HCT116 (cell line): ENCODE data around the gene CD9. TPM values are rescaled to one million over a fixed set of nuclear protein-coding genes. Genes with fewer than 3 reads are reported as not detected.
A peak's percentile ranks its signal among the peaks of the same experiment; 100 is the strongest.

Experiments used
- ATAC-seq: fragments of 200-7000 bp; cut with Tn5 transposase; 2 replicates; pipeline ENCODE4 v1.9.1; 2020; ENCODE audit warnings: mild to moderate bottlenecking, moderate library complexity
- BruUV-seq: library from RNA; stranded (reverse); fragments of 400-500 nt; replicated peaks from 2 replicates; lab custom pipeline; 2021; lab: Mats Ljungman, UMichigan
- CTCF ChIA-PET: fragments of 300-600 bp; sonication (Branson Sonifier 250); formaldehyde crosslinking; loops from one replicate; lab custom pipeline; 2021; ENCODE audit warnings: antibody characterized with exemption; lab: Charles Lee
- POLR2A ChIA-PET: fragments of 300-600, 350-600 bp; sonication (Branson Sonifier 250); formaldehyde crosslinking; loops from one replicate; lab custom pipeline; 2021; ENCODE audit warnings: antibody characterized with exemption; lab: Charles Lee
- RAD21 ChIA-PET, 2 experiments: fragments of 300-600 bp; sonication (Branson Sonifier 250); formaldehyde crosslinking; loops; one replicate each; lab custom pipeline; 2023; ENCODE audit warnings: low total read pairs in 2 of 2; ENCODE audit not compliant: uncharacterized antibody in 2 of 2, unreplicated experiment in 2 of 2, low non-redundant PET in 1 of 2; lab: Charles Lee
- DNase-seq: peaks from one replicate; pipeline ENCODE4 v3.0.0-alpha.2; 2010; ENCODE audit warnings: low read depth, low spot score
- H2AFZ ChIP-seq: fragments of 200-600 bp; shearing (Covaris generic), sonication (generic); 2 replicates; pipeline ENCODE4 v1.6.1; 2017; ENCODE audit warnings: low read depth, mixed run types, mixed read lengths, antibody characterized with exemption, low read length; ENCODE audit not compliant: poor library complexity, severe bottlenecking
- H3K27ac ChIP-seq: 2 replicates; pipeline ENCODE4 v1.5.1; 2012; ENCODE audit warnings: low read depth, low read length
- H3K27me3 ChIP-seq: fragments of 200-600 bp; sonication (generic); 2 replicates; pipeline ENCODE4 v1.6.1; 2016; ENCODE audit warnings: mixed run types, low read length, mixed read lengths; ENCODE audit not compliant: insufficient read depth
- H3K36me3 ChIP-seq, 2 experiments: fragments of 200-500 bp in 1 of 2; fragments of 200-600 bp in 1 of 2; sonication (Bioruptor generic) in 1 of 2; sonication (generic) in 1 of 2; 2 replicates each; pipeline versions ENCODE4 v1.5.1 to v1.6.1; 2014 to 2016; ENCODE audit warnings: low read length in 2 of 2, inconsistent platforms in 1 of 2, mixed read lengths in 1 of 2, mixed run types in 1 of 2; ENCODE audit not compliant: insufficient read depth in 2 of 2, control insufficient read depth in 1 of 2
- H3K4me1 ChIP-seq, 2 experiments: fragments of 200-600 bp in 1 of 2; sonication (generic) in 1 of 2; 2 replicates each; pipeline versions ENCODE4 v1.5.1 to v1.6.1; 2012 to 2017; ENCODE audit warnings: low read length in 2 of 2, inconsistent platforms in 1 of 2, mild to moderate bottlenecking in 1 of 2, mixed read lengths in 1 of 2, mixed run types in 1 of 2, moderate library complexity in 1 of 2; ENCODE audit not compliant: insufficient read depth in 2 of 2, control insufficient read depth in 1 of 2
- H3K4me2 ChIP-seq: fragments of 200-600 bp; sonication (generic); 2 replicates; pipeline ENCODE4 v1.6.1; 2017; ENCODE audit warnings: mixed run types, low read length, mixed read lengths
- H3K4me3 ChIP-seq, 2 experiments: fragments of 200-600 bp in 1 of 2; sonication (generic) in 1 of 2; replicated peaks in 1 of 2; 2 replicates each; pipeline ENCODE4 v1.5.1; 2011 to 2016; ENCODE audit warnings: low read length in 2 of 2, control low read depth in 1 of 2, low read depth in 1 of 2, mild to moderate bottlenecking in 1 of 2, mixed read lengths in 1 of 2, mixed run types in 1 of 2
- H3K79me2 ChIP-seq: fragments of 200-600 bp; sonication (generic); 2 replicates; pipeline ENCODE4 v1.6.1; 2017; ENCODE audit warnings: mild to moderate bottlenecking, mixed run types, low read length, moderate library complexity, mixed read lengths; ENCODE audit not compliant: insufficient read depth
- H3K9ac ChIP-seq: fragments of 200-600 bp; sonication (generic); 2 replicates; pipeline ENCODE4 v1.6.1; 2016; ENCODE audit warnings: low read length, mixed read lengths
- H3K9me2 ChIP-seq: fragments of 200-600 bp; sonication (generic), shearing (Covaris generic); 2 replicates; pipeline ENCODE4 v1.6.1; 2017; ENCODE audit warnings: mixed run types, mild to moderate bottlenecking, moderate library complexity; ENCODE audit not compliant: insufficient read depth
- H3K9me3 ChIP-seq, 2 experiments: fragments of 200-500 bp in 1 of 2; fragments of 200-600 bp in 1 of 2; sonication (Bioruptor generic) in 1 of 2; sonication (generic) in 1 of 2; 2 replicates each; pipeline ENCODE4 v1.6.1; 2014 to 2017; ENCODE audit warnings: low read length in 2 of 2, mixed read lengths in 2 of 2, inconsistent platforms in 1 of 2, low read depth in 1 of 2, mild to moderate bottlenecking in 1 of 2, mixed run types in 1 of 2, moderate library complexity in 1 of 2; ENCODE audit not compliant: control insufficient read depth in 1 of 2, insufficient read depth in 1 of 2
- H4K20me1 ChIP-seq: fragments of 200-600 bp; sonication (generic), shearing (Covaris generic); 2 replicates; pipeline ENCODE4 v1.6.1; 2017; ENCODE audit warnings: mixed run types, mild to moderate bottlenecking, moderate library complexity; ENCODE audit not compliant: insufficient read depth
- ATF3 ChIP-seq: IDR thresholded peaks from 2 replicates; pipeline ENCODE4 v1.6.1; 2012
- CBX3 ChIP-seq: IDR thresholded peaks from 2 replicates; pipeline ENCODE4 v1.6.1; 2012; ENCODE audit warnings: low read depth
- ELF1 ChIP-seq: IDR thresholded peaks from 2 replicates; pipeline ENCODE4 v1.6.1; 2012; ENCODE audit warnings: low read depth, borderline replicate concordance
- FOSL1 ChIP-seq: IDR thresholded peaks from 2 replicates; pipeline ENCODE4 v1.6.1; 2012; ENCODE audit warnings: low read depth
- JUND ChIP-seq: IDR thresholded peaks from 2 replicates; pipeline ENCODE4 v1.6.1; 2012
- POLR2AphosphoS5 ChIP-seq: IDR thresholded peaks from 2 replicates; pipeline ENCODE4 v1.6.1; 2011; ENCODE audit warnings: mild to moderate bottlenecking, low read depth, low read length, moderate library complexity
- TCF7L2 ChIP-seq: IDR thresholded peaks from 2 replicates; pipeline ENCODE4 v1.7.0; 2011; ENCODE audit warnings: borderline replicate concordance, inconsistent platforms; ENCODE audit not compliant: insufficient read depth, insufficient read length; ENCODE audit errors: extremely low read depth
- ZFX ChIP-seq: fragments of 450-650 bp; IDR thresholded peaks from 2 replicates; pipeline ENCODE4 v1.6.1; 2017
- ZNF274 ChIP-seq: fragments of 200-500 bp; sonication (Bioruptor generic); IDR thresholded peaks from 2 replicates; pipeline ENCODE4 v1.6.1; 2014; ENCODE audit warnings: mild to moderate bottlenecking, low read depth, low read length, inconsistent platforms
- intact Hi-C: fragments of 100-400 bp; cut with micrococcal nuclease; formaldehyde crosslinking; loops from 2 replicates; pipeline ENCODE4 v1.10.0; 2022
- total RNA-seq: library from RNA; stranded (reverse); gene quantifications from one replicate; pipeline ENCODE4 v1.2.1, GENCODE V29; 2021; ENCODE audit not compliant: unreplicated experiment
- TF ChIP-seq, protein P1 (sequence below): IDR thresholded peaks from 2 replicates; pipeline ENCODE4 v1.6.1; 2012
- TF ChIP-seq, protein P2 (sequence below): IDR thresholded peaks from 2 replicates; pipeline ENCODE4 v1.6.1; 2011; ENCODE audit warnings: mild to moderate bottlenecking, low read length, moderate library complexity; ENCODE audit not compliant: insufficient replicate concordance; ENCODE audit errors: extremely low read depth

The CD9 gene
- total RNA-seq, 1 experiment from 2014 or later = 182 TPM

- H4K20me1 ChIP-seq = no peaks in the 10 kb centered on the region
- no peaks in the 10 kb centered on the region for H3K9me3 ChIP-seq
- no peaks in the 10 kb centered on the region for H3K36me3 ChIP-seq
- H3K27me3 ChIP-seq = no peaks in the 10 kb centered on the region
- H3K9ac ChIP-seq = no peak overlapping the region
- H3K9me2 ChIP-seq = no peaks in the 10 kb centered on the region
- peaks cover 16 to 38% of the 10 kb centered on the region in 2 experiments for H3K4me1 ChIP-seq
- RAD21 ChIA-PET = no interaction called here
- POLR2A ChIA-PET = no interaction called here
- no peak overlapping the region for H3K4me3 ChIP-seq
- CTCF ChIA-PET = no interaction called here
- intact Hi-C loops = no loop called here
- H2AFZ ChIP-seq = no peak overlapping the region
- no peak overlapping the region for H3K27ac ChIP-seq
- no peaks in the 10 kb centered on the region for H3K79me2 ChIP-seq
- ATAC-seq (no peak), DNase-seq (no peak)
- H3K4me2 ChIP-seq = no peak overlapping the region
- no TSS peak for BruUV-seq
- no peak for TF ChIP-seq ELF1
- TF ChIP-seq, protein P1, sequence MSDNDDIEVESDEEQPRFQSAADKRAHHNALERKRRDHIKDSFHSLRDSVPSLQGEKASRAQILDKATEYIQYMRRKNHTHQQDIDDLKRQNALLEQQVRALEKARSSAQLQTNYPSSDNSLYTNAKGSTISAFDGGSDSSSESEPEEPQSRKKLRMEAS = no peak
- TF ChIP-seq TCF7L2 = no peak
Observed at GRCh38 chr12:6177642-6178358, 22.4 kb upstream of the CD9 start.

- Histone ChIP-seq H3K4me2 (peak overlapping the region; percentile 62), H3K9me2 (no peaks in the 10 kb centered on the region), H3K4me3 (no peak overlapping the region), H2AFZ (peak overlapping the region; percentile 52), H3K27me3 (no peaks in the 10 kb centered on the region), H3K9ac (no peak overlapping the region; the same call in 1 of the 2 replicates), H4K20me1 (no peaks in the 10 kb centered on the region), H3K9me3 (no peaks in the 10 kb centered on the region), H3K27ac (no peak overlapping the region), H3K79me2 (no peaks in the 10 kb centered on the region), H3K4me1 (peaks cover 16 to 48% of the 10 kb centered on the region in 2 experiments), H3K36me3 (no peaks in the 10 kb centered on the region)
- ChIA-PET CTCF (no interaction called here), POLR2A (no interaction called here), RAD21 (no interaction called here)
- intact Hi-C loops = no loop called here
- no TSS peak for BruUV-seq
- no peak for DNase-seq
- ATAC-seq = peak; percentile 17; the same call in 1 of the 2 replicates
- TF ChIP-seq FOSL1 (no peak), ATF3 (no peak), CBX3 (no peak), ZNF274 (no peak), ZFX (no peak), JUND (no peak), POLR2AphosphoS5 (no peak)
- TF ChIP-seq, protein P2, sequence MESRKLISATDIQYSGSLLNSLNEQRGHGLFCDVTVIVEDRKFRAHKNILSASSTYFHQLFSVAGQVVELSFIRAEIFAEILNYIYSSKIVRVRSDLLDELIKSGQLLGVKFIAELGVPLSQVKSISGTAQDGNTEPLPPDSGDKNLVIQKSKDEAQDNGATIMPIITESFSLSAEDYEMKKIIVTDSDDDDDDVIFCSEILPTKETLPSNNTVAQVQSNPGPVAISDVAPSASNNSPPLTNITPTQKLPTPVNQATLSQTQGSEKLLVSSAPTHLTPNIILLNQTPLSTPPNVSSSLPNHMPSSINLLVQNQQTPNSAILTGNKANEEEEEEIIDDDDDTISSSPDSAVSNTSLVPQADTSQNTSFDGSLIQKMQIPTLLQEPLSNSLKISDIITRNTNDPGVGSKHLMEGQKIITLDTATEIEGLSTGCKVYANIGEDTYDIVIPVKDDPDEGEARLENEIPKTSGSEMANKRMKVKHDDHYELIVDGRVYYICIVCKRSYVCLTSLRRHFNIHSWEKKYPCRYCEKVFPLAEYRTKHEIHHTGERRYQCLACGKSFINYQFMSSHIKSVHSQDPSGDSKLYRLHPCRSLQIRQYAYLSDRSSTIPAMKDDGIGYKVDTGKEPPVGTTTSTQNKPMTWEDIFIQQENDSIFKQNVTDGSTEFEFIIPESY = no peak
- TF ChIP-seq, protein P1 = no peak
Observed at GRCh38 chr12:6178981-6179761, 21.0 kb upstream of the CD9 start.
